Right lung (tissue), 5 donors: ENCODE measurements around the gene NTF3. TPM values are rescaled to one million over a fixed set of nuclear protein-coding genes. Genes with fewer than 3 reads are reported as not detected.
A peak's percentile ranks its signal among the peaks of the same experiment; 100 is the strongest.

ENCODE experiments used
- DNase-seq, 2 donors: peaks; one replicate each; pipeline ENCODE4 v3.0.0-alpha.2; 2013
- polyA plus RNA-seq, 5 donors: library from polyadenylated mRNA; unstranded; fragments of 120-200 nt; gene quantifications; one replicate each; pipeline versions ENCODE4 v1.2.1 to v1.2.3, GENCODE V29; 2013; ENCODE audit warnings: inconsistent platforms in 1 of 5, low replicate concordance in 1 of 5; ENCODE audit not compliant: insufficient read length in 5 of 5, insufficient read depth in 1 of 5

NTF3 gene
- polyA plus RNA-seq, 5 donors, result 2.4 to 4.1 (median 3.0) TPM

DNA sequence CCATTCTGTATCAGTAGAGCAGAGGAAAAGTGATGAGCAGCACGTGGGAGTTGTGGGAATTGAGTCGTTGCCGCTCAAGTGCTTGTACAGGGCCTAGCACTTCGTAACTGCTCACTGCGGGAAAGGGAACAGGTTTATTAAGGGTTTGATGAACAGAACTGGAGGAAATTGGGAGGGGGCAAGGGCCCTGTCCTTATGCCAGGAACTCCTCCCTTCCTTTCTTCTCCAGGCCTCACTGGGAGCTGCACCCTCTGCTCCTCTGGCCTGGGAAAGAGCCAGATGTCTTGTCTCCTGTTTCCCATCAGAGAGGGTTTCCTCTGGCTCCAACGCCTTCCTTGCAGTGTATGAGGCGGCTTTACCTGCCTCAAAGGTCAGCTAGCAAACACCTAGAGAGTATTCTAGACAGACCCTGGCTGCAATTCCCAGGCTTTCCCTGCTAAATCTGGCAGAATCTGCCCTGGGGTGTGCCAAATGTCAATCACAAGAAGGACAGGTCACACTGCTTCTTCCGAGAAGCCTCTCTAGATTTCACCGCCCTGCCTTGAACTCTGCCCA, 78.4 kb downstream of the NTF3 start:
- DNase-seq, result no peak

DNA sequence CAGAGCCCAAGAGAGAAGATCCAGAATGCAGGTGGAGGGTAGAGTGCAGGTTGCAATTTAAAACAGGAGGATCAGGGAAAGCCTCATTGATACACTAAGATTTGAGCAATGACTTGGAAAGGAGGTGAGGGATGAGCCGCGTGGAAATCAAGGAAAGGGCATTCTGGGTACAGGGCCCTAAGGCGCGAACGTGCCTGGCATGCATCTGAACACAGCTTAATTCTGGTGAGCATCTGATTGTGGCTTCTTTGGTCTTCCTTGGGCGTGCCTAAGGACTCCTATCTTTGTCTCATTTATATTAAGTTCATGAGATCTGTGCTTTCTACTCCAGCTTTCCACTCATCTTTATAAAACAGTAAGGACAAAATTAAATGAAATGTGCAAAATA, 79.3 kb downstream of the NTF3 start:
- no peak for DNase-seq

- peak; percentile 51 to 62 for DNase-seq
These were observed 80.0 kb downstream of the NTF3 start for GRCh38 chr12:5511644-5512600.

DNA sequence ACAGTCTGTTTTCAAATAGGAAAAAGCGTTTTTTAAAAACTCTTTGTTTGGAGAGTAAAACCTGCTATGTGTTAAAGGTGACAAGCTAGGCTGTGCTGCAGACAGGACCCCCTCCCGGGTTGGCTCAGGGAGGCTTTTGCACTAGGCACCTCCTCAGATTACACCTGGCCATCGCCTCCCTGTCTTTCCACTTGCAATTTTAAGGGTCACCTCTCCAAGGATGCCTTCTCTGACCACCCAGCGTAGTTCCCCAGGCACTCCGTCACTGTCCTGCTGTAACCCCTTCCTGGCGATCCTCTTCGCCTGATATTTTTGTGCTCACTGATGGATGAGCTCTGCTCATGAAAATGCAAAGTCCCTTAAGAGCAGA, 80.7 kb downstream of the NTF3 start:
- DNase-seq, result no peak

GRCh38 chr12:5513406-5513805, 81.5 kb downstream of the NTF3 start:
- DNase-seq, result no peak

- no peak for DNase-seq
These were observed 82.1 kb downstream of the NTF3 start for GRCh38 chr12:5514016-5514415.

GRCh38 chr12:5514545-5514944, 82.6 kb downstream of the NTF3 start:
- DNase-seq, result no peak

- DNase-seq, result no peak
These were observed 83.5 kb downstream of the NTF3 start for GRCh38 chr12:5515458-5515857.

GRCh38 chr12:5516371-5517241, 84.7 kb downstream of the NTF3 start:
- DNase-seq, result no peak

DNA sequence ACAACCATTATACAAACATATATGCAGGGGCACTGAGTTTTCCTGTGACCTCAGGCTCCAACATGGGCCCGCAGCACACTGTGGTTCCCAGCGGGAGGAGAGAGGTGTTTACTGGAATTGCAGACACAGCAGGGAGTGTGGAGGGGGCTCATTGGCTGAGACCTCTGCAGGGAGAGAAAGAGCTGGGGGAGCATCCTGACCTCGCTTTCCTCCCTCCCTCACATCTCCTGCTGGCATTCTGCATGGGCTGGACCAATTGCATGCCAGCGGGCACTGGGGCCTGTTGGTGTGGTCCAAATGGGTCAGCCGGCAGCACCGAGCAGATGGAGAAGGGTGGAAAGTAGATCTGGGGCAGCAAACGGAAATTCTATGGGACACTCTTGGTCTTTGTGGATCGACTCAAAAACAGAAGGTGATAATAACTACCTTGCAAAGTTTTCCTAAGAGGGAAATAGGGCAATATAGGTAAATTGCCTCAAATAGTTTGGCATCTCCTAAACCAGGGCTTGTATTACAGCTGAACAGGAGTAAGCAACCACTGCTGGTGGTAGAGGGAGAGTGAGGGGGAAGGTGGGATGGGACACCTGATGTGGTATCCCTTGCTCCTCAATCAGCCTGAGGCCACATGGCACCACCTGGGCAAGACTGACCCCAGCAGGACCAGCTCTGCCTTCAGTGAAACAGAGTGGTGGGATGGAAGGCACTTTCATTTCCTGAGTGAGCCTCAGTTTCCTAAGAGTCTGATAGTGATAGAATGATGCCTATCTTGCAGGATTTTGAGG, 86.9 kb downstream of the NTF3 start:
- DNase-seq, result no peak

GRCh38 chr12:5520037-5520436, 88.1 kb downstream of the NTF3 start:
- no peak for DNase-seq

DNA sequence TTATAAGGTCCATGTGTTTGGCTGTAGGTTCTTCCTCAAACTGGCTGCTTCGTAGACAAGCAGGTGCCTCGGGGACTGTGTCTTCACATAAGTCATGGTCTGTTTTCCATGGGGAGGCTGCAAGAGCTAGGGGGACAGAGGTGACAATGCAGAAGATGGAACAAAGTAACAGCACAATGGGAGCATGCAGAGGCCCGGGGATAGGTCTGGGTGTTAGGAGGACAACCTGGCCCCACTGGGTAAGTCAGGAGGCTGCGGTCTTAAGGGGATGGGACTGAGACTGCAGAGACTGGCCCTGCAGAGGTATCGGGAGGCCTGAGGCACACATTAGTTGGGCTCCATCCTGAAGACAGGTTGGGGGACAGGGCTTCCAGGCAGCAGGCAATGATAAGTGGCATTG, 88.9 kb downstream of the NTF3 start:
- no peak for DNase-seq

- no peak for DNase-seq
These were observed 89.8 kb downstream of the NTF3 start for GRCh38 chr12:5521456-5522325.

GRCh38 chr12:5522432-5523335, 90.8 kb downstream of the NTF3 start:
- DNase-seq, result no peak

- no peak for DNase-seq
These were observed 91.6 kb downstream of the NTF3 start for GRCh38 chr12:5523396-5524115.

GRCh38 chr12:5524116-5524768, 92.3 kb downstream of the NTF3 start:
- no peak for DNase-seq

GRCh38 chr12:5524769-5525436, 93.0 kb downstream of the NTF3 start:
- no peak for DNase-seq
